HG03045 (cell line): ENCODE measurements around the gene IFNE.

Experiments
- ATAC-seq: cut with Tn5 transposase; IDR thresholded peaks from one replicate; pipeline ENCODE4 v1.9.1; 2021; ENCODE audit warnings: mild to moderate bottlenecking, moderate library complexity; ENCODE audit not compliant: unreplicated experiment

Gene IFNE

DNA sequence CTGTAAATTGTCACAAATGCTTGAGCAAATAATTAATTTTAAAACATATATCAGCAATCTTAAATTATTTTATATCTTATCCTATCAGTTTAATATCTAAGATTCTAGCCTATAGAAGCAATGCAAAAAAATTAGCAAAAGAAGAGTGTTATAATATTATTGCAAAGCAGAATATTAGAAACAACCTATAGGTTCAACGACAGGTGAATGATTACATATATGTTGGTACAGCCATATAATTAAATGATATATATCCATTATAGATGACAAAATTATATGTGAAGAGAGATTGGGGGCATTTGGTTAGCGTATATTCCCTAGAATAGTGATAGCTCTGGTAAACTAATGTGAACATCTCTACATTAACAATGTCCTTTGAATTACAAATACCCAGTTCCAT lies at the start of gene IFNE:
IFNE (minus strand) TSS at position 101 of the 400 bp plus-strand sequence. CDS start 619 bp downstream, outside the sequence.
- no peak for ATAC-seq

GRCh38 chr9:21528123-21528808 lies 46.2 kb upstream of the IFNE start:
- ATAC-seq = no peak

- ATAC-seq = no peak
Observed at GRCh38 chr9:21527579-21527978, 45.5 kb upstream of the IFNE start.

GRCh38 chr9:21525174-21525573 lies 43.1 kb upstream of the IFNE start:
- no peak for ATAC-seq

DNA sequence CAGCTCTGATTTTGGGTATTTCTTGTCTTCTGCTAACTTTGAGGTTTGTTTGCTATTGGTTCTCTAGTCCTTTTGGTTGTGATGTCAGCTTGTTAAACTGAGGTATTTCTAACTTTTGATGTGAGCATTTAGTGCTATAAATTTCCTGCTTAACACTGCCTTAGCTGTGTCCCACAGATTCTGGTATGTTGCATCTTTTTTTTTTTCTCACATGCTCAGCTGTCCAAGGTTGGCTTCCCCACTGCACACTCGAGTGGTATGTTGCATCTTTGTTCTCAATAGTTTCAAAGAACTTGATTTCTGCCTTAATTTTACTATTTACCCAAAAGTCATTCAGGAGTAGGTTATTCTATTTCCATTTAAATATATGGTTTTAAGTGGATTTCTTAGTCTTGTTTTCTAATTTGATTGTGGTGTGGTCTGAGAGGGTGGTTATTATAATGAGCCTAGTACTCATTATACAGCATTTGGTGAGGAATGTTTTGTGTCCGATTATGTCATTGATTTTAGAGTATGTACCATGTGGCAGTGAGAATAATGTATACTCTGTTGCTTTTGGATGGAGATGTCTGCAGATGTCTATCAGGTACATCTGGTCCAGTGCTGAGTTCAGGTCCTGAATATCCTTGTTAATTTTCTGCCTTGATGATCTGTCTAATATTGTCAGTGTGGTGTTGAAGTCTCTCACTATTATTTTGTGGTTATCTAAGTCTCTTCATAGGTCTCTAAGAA lies 42.2 kb upstream of the IFNE start:
- no peak for ATAC-seq

- no peak for ATAC-seq
Observed at GRCh38 chr9:21523021-21524014, 41.2 kb upstream of the IFNE start.

DNA sequence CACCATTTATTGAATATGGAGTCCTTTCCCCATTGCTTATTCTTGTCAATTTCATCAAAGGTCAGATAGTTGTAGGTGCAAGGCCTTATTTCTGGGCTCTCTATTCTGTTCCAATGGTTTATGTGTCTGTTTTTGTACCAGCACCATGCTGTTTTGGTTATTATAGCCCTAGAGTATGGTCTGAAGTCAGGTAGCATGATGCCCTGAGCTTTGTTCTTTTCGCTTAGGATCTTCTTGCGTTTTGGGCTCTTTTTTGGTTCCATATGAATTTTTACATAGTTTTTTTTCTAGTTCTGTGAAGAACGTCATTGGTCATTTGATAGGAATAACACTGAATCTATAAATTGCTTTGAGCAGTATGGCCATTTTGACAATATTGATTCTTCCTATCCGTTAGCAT lies 40.2 kb upstream of the IFNE start:
- no peak for ATAC-seq

- ATAC-seq = no peak
Observed at GRCh38 chr9:21521448-21521847, 39.3 kb upstream of the IFNE start.

DNA sequence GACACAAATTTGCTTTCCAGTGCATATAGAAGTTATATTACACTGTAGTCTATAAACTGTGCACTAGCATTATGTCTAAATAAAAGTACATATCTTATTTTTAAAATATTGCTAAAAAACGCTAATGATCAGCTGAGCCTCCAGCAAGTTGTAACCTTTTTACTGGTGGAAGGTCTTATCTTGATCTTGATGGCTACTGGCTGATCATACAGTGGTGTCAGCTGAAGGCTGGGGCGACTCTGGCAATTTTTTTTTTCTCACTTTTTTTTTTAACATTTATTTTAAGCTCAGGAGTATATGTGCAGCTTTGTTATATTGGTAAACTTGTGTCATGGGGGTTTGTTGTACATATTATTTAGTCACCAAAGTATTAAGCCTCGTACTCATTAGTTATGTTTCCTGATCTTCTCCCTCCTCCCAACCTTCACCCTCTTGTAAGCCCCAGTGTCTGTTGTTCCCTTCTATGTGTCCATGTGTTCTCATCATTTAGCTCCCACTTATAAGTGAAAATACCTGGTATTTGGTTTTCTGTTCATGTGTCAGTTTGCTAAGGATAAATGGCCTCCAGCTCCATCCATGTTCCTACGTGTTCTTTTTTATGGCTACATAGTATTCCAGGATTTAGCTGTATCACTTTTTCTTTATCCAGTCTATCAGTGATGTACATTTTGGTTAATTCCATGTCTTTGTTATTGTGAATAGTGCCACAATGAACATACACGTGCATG lies 38.6 kb upstream of the IFNE start:
- no peak for ATAC-seq

GRCh38 chr9:21519855-21520434 lies 37.8 kb upstream of the IFNE start:
- no peak for ATAC-seq

DNA sequence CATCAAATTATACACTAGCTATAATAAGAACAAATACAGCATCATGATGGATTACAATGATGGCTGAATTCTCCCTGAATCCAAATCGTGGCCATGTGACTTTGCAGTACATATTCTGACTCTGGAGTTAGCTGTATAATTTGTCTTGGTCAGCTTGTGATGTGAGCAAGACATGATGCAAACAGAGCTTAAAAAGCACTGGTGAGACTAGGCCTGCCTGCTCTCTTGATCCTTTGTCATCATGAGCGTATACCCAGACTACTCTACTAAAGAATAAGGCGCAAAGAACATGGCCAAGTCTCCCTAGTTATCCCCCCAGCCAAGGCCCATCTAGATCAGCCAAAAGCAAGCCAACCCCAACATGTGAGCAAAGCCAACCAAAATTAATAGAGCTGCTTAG lies 34.7 kb upstream of the IFNE start:
- no peak for ATAC-seq

DNA sequence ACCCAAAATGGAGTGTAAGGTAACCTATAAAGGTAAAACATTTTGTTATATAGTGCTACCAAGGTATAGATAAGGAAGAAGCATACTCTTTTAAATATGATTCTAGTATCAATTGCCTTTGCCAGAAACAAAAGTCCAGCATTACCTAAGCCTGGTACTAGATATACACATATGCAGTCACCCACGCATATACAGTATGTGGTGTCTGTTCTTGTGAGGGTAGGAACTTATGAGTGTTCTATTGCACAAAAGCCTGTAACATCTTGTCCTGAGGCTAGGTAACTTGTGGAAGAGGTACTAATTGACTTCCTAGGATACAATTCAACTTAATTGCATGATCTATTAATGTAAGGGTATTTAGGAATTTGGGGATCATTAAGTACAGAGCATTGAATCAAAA lies 31.3 kb upstream of the IFNE start:
- ATAC-seq = no peak

- no peak for ATAC-seq
Observed at GRCh38 chr9:21510806-21511205, 28.7 kb upstream of the IFNE start.

GRCh38 chr9:21507483-21507790 lies 25.3 kb upstream of the IFNE start:
- no peak for ATAC-seq

DNA sequence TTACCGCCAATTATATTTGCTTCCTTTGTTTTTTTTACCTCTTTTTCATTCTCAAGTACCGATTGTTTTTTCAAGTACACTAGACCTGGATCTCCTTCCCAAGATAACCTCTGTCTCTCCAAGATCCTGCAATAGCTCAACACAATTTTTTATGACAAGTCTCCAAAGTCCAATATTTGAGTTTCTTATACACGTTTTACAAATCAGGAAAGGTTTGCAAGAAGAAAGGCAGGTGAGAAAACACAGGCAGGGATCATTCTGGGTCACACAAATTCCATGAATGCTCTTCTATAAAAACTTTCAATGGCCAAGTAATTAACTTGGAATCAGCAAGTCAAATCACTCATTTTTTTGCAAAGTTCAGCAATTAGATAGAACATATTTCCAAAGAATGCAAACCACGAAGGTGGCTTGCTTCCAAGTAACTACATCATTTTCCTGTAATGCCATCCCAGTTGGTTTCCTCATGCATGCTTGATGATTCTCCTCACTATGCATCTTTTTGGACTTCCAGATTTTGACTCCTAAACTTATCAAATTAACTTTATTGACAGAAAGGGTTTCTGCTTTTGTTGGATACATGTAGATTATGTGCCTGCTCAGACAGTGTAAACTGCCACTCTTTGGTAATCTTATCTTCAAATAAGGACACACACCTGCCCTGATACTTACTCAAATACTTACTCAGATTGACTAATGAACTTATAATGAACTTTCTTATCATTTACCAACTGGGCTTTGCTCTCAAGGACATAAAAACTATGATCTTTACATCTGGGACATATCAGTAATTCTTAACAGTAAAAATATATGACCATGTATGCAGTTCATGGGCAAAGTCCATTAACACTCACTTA lies 24.7 kb upstream of the IFNE start:
- ATAC-seq = no peak

GRCh38 chr9:21505425-21506179 lies 23.5 kb upstream of the IFNE start:
- ATAC-seq = no peak

DNA sequence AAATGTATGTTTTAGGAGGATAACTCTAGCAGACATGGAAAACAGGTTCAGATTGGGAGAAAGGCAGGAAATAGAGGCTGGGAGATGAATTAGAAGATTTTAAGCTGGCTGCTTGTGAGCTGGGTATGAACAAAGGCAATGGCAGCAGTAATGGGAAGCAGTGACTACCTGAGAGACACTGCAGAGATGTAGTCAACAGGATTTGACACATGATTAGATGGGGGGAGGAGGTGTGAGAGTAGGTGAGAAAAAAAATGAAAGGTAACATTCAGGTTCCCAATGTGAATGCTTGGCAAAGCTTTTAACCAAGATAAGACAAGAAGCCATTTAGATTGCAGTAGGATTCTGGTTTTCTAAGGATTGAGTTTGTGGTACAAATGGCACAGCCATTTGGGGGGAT lies 22.8 kb upstream of the IFNE start:
- no peak for ATAC-seq

DNA sequence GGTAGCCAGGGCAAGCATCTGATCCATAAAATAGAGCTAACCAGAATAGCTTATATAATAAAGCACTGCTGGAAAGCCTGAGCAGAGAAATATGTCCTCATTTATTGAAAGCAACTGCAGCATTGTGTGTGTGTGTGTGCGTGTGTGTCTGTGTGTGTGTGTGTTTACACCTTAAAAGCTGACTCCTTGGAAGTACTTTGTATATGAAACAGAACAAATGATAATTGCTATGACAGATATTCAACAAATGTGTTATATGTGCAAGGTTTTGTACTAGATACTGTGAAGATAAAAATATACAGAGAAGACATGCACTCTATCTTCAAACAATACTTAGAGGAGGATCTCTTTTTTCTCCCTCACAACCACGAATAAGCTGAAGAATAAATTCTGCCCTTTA lies 22.0 kb upstream of the IFNE start:
- no peak for ATAC-seq

- ATAC-seq = no peak
Observed at GRCh38 chr9:21502586-21502985, 20.5 kb upstream of the IFNE start.
